Muscle layer of colon (tissue), 2 donors: ENCODE data around the gene CLIC5.

Experiments
- H3K27ac ChIP-seq: one replicate; pipeline ENCODE4 v1.7.0; 2013; ENCODE audit warnings: low read depth, mild to moderate bottlenecking, low read length, moderate library complexity
- H3K27me3 ChIP-seq, 2 donors: one replicate each; pipeline ENCODE4 v1.7.0; 2013; ENCODE audit warnings: low read length in 2 of 2, mild to moderate bottlenecking in 2 of 2; ENCODE audit not compliant: insufficient read depth in 2 of 2, control insufficient read depth in 1 of 2
- H3K36me3 ChIP-seq: one replicate; pipeline ENCODE4 v1.7.0; 2013; ENCODE audit warnings: mild to moderate bottlenecking, low read length; ENCODE audit not compliant: insufficient read depth
- H3K4me1 ChIP-seq: one replicate; pipeline ENCODE4 v1.7.0; 2013; ENCODE audit warnings: mild to moderate bottlenecking, low read length; ENCODE audit not compliant: insufficient read depth
- H3K4me3 ChIP-seq, 2 donors: one replicate each; pipeline ENCODE4 v1.7.0; 2013; ENCODE audit warnings: low read length in 2 of 2, low read depth in 1 of 2, mild to moderate bottlenecking in 1 of 2, moderate library complexity in 1 of 2
- H3K9ac ChIP-seq: one replicate; pipeline ENCODE4 v1.7.0; 2013; ENCODE audit warnings: low read length
- H3K9me3 ChIP-seq: one replicate; pipeline ENCODE4 v1.7.0; 2013; ENCODE audit warnings: mild to moderate bottlenecking, low read length
- donor health status: abdominal sarcoma.
- donor health status: Adenocarcinoma of cecum.

CLIC5 gene

GRCh38 chr6:45922728-45923351, 92.8 kb downstream of the CLIC5 start:
- no peak overlapping the region for H3K4me3 ChIP-seq
- no peak overlapping the region for H3K9ac ChIP-seq
- no peaks in the 10 kb centered on the region for H3K36me3 ChIP-seq
- no peaks in the 10 kb centered on the region for H3K27me3 ChIP-seq
- H3K9me3 ChIP-seq: no peaks in the 10 kb centered on the region
- H3K4me1 ChIP-seq: no peaks in the 10 kb centered on the region
- no peak overlapping the region for H3K27ac ChIP-seq

- Histone ChIP-seq H3K9me3 (no peaks in the 10 kb centered on the region), H3K4me3 (no peak overlapping the region), H3K27ac (no peak overlapping the region), H3K4me1 (no peaks in the 10 kb centered on the region), H3K27me3 (no peaks in the 10 kb centered on the region), H3K36me3 (no peaks in the 10 kb centered on the region), H3K9ac (no peak overlapping the region)
Measured at GRCh38 chr6:45921691-45922281, 93.9 kb downstream of the CLIC5 start.

- H3K27me3 ChIP-seq: no peaks in the 10 kb centered on the region
- H3K27ac ChIP-seq: no peak overlapping the region
- no peaks in the 10 kb centered on the region for H3K4me1 ChIP-seq
- no peaks in the 10 kb centered on the region for H3K9me3 ChIP-seq
- no peak overlapping the region for H3K9ac ChIP-seq
- H3K36me3 ChIP-seq: no peaks in the 10 kb centered on the region
- H3K4me3 ChIP-seq: no peak overlapping the region
Measured at GRCh38 chr6:45920819-45921511, 94.7 kb downstream of the CLIC5 start.

- Histone ChIP-seq H3K4me3 (no peak overlapping the region), H3K27me3 (no peaks in the 10 kb centered on the region), H3K36me3 (no peaks in the 10 kb centered on the region), H3K9me3 (no peaks in the 10 kb centered on the region), H3K27ac (no peak overlapping the region), H3K9ac (no peak overlapping the region), H3K4me1 (no peaks in the 10 kb centered on the region)
Measured at GRCh38 chr6:45917439-45917838, 98.2 kb downstream of the CLIC5 start.

GRCh38 chr6:45916692-45917091, 99.0 kb downstream of the CLIC5 start:
- Histone ChIP-seq H3K36me3 (no peaks in the 10 kb centered on the region), H3K4me3 (no peak overlapping the region), H3K9ac (no peak overlapping the region), H3K4me1 (no peaks in the 10 kb centered on the region), H3K9me3 (no peaks in the 10 kb centered on the region), H3K27ac (no peak overlapping the region), H3K27me3 (no peaks in the 10 kb centered on the region)

GRCh38 chr6:45915780-45916468, 99.7 kb downstream of the CLIC5 start:
- H3K9ac ChIP-seq: no peak overlapping the region
- H3K4me1 ChIP-seq: no peaks in the 10 kb centered on the region
- no peak overlapping the region for H3K27ac ChIP-seq
- no peaks in the 10 kb centered on the region for H3K9me3 ChIP-seq
- no peak overlapping the region for H3K4me3 ChIP-seq
- no peaks in the 10 kb centered on the region for H3K36me3 ChIP-seq
- no peaks in the 10 kb centered on the region for H3K27me3 ChIP-seq

GRCh38 chr6:45911691-45912090, 104.0 kb downstream of the CLIC5 start:
- no peak overlapping the region for H3K27ac ChIP-seq
- H3K36me3 ChIP-seq: no peaks in the 10 kb centered on the region
- H3K9ac ChIP-seq: no peak overlapping the region
- no peaks in the 10 kb centered on the region for H3K4me1 ChIP-seq
- H3K9me3 ChIP-seq: no peaks in the 10 kb centered on the region
- no peak overlapping the region for H3K4me3 ChIP-seq
- no peaks in the 10 kb centered on the region for H3K27me3 ChIP-seq

GRCh38 chr6:45903959-45904358, 111.7 kb downstream of the CLIC5 start:
- no peak overlapping the region for H3K9ac ChIP-seq
- no peaks in the 10 kb centered on the region for H3K27me3 ChIP-seq
- H3K36me3 ChIP-seq: no peaks in the 10 kb centered on the region
- H3K4me1 ChIP-seq: no peaks in the 10 kb centered on the region
- no peak overlapping the region for H3K27ac ChIP-seq
- no peaks in the 10 kb centered on the region for H3K9me3 ChIP-seq
- no peak overlapping the region for H3K4me3 ChIP-seq

GRCh38 chr6:45902984-45903383, 112.7 kb downstream of the CLIC5 start:
- no peaks in the 10 kb centered on the region for H3K27me3 ChIP-seq
- no peaks in the 10 kb centered on the region for H3K4me1 ChIP-seq
- H3K36me3 ChIP-seq: no peaks in the 10 kb centered on the region
- H3K9me3 ChIP-seq: no peaks in the 10 kb centered on the region
- H3K9ac ChIP-seq: no peak overlapping the region
- H3K27ac ChIP-seq: no peak overlapping the region
- H3K4me3 ChIP-seq: no peak overlapping the region

- H3K9me3 ChIP-seq: no peaks in the 10 kb centered on the region
- H3K27me3 ChIP-seq: no peaks in the 10 kb centered on the region
- no peaks in the 10 kb centered on the region for H3K4me1 ChIP-seq
- H3K27ac ChIP-seq: no peak overlapping the region
- no peaks in the 10 kb centered on the region for H3K36me3 ChIP-seq
- H3K4me3 ChIP-seq: no peak overlapping the region
- H3K9ac ChIP-seq: no peak overlapping the region
Measured at GRCh38 chr6:45901767-45902650, 113.7 kb downstream of the CLIC5 start.
